Measurements from ENCODE around the gene BTBD16. TPM values are rescaled to one million over a fixed set of nuclear protein-coding genes. Genes with fewer than 3 reads are reported as not detected.
A peak's percentile ranks its signal among the peaks of the same experiment; 100 is the strongest.

The BTBD16 gene
- total and polyA plus RNA-seq, 10 of the 15 experiments (the other 5 are each of a cell fraction or from before 2014, with no cell fraction given): 0.11 TPM; not detected in 9

DNA sequence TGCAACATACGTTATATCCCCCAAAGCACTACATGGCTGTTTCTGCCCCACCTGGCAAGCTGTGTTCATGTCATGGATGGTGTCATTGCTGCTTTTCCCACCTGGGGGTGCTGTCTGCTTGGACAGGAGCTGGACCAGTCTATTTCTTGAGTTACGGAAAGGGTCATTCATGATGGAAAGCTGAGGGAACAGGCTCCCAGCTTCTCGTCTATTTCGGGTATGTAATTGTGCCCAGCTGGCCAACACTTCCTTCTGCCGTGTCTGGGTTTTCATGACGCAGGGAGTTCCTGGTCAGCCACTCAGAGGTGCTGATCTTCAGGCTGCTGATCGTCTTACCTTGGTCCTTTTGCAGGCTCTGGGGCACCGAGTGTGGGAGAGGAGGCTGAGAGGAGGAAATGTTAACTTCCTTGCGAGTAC, 8.6 kb downstream of the BTBD16 start:
- TF ChIP-seq RAD21 (IDR thresholded peaks at IDR 0.05; ENCODE audit: insufficient read depth, low read depth, low read length) (peak; percentile 76), NR2C2 (IDR thresholded peaks at IDR 0.05; ENCODE audit: borderline replicate concordance, control insufficient read depth, insufficient read length, low read depth) (no peak), SMC3 (IDR thresholded peaks at IDR 0.05; ENCODE audit: borderline replicate concordance, low read length) (peak; percentile 55; the same call in 1 of the 2 replicates)
- TF ChIP-seq, protein P1, sequence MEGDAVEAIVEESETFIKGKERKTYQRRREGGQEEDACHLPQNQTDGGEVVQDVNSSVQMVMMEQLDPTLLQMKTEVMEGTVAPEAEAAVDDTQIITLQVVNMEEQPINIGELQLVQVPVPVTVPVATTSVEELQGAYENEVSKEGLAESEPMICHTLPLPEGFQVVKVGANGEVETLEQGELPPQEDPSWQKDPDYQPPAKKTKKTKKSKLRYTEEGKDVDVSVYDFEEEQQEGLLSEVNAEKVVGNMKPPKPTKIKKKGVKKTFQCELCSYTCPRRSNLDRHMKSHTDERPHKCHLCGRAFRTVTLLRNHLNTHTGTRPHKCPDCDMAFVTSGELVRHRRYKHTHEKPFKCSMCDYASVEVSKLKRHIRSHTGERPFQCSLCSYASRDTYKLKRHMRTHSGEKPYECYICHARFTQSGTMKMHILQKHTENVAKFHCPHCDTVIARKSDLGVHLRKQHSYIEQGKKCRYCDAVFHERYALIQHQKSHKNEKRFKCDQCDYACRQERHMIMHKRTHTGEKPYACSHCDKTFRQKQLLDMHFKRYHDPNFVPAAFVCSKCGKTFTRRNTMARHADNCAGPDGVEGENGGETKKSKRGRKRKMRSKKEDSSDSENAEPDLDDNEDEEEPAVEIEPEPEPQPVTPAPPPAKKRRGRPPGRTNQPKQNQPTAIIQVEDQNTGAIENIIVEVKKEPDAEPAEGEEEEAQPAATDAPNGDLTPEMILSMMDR (IDR thresholded peaks at IDR 0.05 in 2 of 3, conservative IDR thresholded peaks at IDR 0.05 in 1 of 3; ENCODE audit: control insufficient read depth in 2 of 3, extremely low read depth in 1 of 3, insufficient read depth in 1 of 3, low read depth in 3 of 3, low read length in 3 of 3): peak; percentile 52 to 57 (median 55); a peak in 5 of 6 replicates
- in situ Hi-C loops (cut with MboI): no loop called here
- BruUV-seq (replicated peaks): no TSS peak
- Histone ChIP-seq H3K9me3 (replicated peaks; ENCODE audit: control insufficient read depth, insufficient read depth, low read length) (no peaks in the 10 kb centered on the region; the same call in 2 of the 3 replicates), H3K4me2 (ENCODE audit: control insufficient read depth, insufficient read depth) (no peak overlapping the region), H3K36me3 (ENCODE audit: control insufficient read depth in 2 of 2, insufficient read depth in 2 of 2, low read length in 1 of 2) (no peaks in the 10 kb centered on the region), H3K4me1 (ENCODE audit: control insufficient read depth, insufficient read depth, low read length) (no peaks in the 10 kb centered on the region), H3K27ac (ENCODE audit: control insufficient read depth, insufficient read depth) (no peak overlapping the region), H3K9ac (ENCODE audit: control insufficient read depth, insufficient read depth, low read length) (no peak overlapping the region), H4K20me1 (ENCODE audit: control insufficient read depth, insufficient read depth) (no peaks in the 10 kb centered on the region), H2AFZ (ENCODE audit: control insufficient read depth, low read depth, low read length) (no peak overlapping the region), H3K79me2 (ENCODE audit: control insufficient read depth, insufficient read depth, low read length) (no peaks in the 10 kb centered on the region), H3K4me3 (no peak overlapping the region), H3K27me3 (replicated peaks in 1 of 2; ENCODE audit: control insufficient read depth in 2 of 2, insufficient read depth in 2 of 2, low read length in 1 of 2) (0 out of 4 replicates have a peak, but pooled peaks cover 0 to 1% of the 10 kb centered on the region in 2 experiments)
- ChIA-PET RAD21 (ENCODE audit: unreplicated experiment) (interaction anchor here (0.9 to 1.5 kb wide), 3 partner anchors 19 to 156 kb away, joined by 3 to 7 read pairs (median 6); no protein-coding TSS in a partner anchor), CTCF (interaction anchor here (0.6 to 3.6 kb wide), 5 partner anchors 12 to 350 kb away, joined by 4 to 41 read pairs (median 12); no protein-coding TSS in a partner anchor), SMC1A (ENCODE audit: uncharacterized antibody, unreplicated experiment) (interaction anchor here (1.4 to 1.6 kb wide), 3 partner anchors 144 to 155 kb away, joined by 4 to 5 read pairs (median 4); no protein-coding TSS in a partner anchor), POLR2A (no interaction called here)
- under 1% methylated on average over 9 of the region's 9 CpGs for WGBS (ENCODE audit: insufficient coverage, insufficient replicate concordance, low lambda C conversion rate, missing lambda C conversion rate)
- FAIRE-seq (peak; percentile 13), ATAC-seq (peak; percentile 56), DNase-seq (ENCODE audit: low read depth, low spot score) (no peak)
- intact Hi-C loops (cut with micrococcal nuclease; ENCODE audit: unreplicated experiment): no loop called here
